NCI-H187 (cell line): ENCODE measurements around the gene ANKMY2.
A peak's percentile ranks its signal among the peaks of the same experiment; 100 is the strongest.
"Not testable (repeated sequence)": the region's sequence is repeated elsewhere in the genome, so short reads cannot be mapped to it uniquely, and the experiment has no call there.

ENCODE experiments used
- DNase-seq, 2 experiments: peaks; one replicate each; lab custom pipeline; 2025; lab: John Stamatoyannopoulos, UW

The ANKMY2 gene

DNA sequence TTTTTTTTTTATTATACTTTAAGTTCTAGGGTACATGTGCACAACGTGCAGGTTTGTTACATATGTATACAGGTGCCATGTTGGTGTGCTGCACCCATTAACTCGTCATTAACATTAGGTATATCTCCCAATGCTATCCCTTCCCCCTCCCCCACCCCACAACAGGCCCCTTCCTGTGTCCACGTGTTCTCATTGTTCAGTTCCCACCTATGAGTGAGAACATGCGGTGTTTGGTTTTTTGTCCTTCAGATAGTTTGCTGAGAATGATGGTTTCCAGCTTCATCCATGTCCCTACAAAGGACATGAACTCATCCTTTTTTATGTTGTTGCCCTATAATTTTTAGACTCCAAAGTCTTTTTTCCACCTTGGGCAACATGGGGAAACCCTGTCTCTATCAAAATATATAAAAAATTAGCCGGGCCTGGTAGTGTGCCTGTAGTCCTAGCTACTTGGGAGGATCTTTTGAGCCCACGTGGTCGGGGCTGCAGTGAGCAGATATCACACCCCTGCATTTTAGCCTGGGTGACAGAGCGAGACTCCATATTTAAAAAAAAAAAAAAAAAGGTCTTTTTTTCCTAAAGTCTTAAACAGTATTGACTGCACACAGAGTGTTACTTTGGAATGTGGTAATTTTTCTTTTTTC lies 14.4 kb upstream of the ANKMY2 start:
- not testable (repeated sequence) for DNase-seq

DNA sequence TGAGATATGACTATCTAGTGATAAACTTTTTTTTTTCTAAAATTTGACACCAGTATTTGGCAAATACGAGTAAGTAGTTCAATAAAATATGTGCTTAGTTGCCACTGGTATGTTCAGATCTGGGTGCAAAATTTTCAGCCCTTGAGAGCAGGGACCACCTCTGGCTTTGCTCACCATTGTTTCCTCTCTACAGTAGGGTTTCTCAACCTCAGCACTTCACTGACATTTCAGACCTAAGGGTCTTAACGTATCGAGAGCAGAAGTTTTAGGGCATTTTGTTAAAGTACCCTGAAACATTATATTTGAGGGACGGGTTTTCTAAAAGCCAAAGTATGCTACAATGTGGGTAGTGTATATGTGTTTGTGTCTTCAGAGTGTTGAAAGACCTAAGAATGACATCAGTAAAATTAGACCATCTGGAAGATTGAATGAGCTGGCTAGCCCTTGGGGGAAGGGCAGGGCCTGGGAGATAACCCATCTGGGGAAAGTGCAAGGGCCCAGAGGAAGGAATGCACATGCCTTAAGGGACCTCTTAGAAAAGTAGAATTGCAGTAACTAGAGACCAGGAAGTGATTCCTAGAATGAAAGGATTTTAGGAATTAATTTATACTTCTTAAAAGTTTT lies 12.2 kb upstream of the ANKMY2 start:
- no peak for DNase-seq

DNA sequence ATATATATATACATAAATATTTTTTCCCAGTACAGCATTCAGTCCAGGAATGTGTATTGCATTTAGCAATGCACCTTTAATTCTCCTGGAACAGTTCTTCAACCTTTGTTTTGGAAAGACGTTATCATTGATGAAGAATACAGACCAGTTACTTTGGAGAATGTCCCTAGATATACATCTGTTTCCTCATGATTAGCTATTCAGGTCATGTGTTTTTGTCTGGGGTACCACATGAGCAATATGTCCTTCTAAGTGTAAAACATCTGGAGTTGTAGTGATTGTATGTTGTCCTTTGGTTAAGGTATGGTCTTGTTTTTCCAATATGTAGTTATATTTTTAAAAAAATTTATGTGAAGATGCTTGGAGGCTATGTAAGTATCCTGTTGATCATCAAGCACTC lies 10.6 kb upstream of the ANKMY2 start:
- DNase-seq = no peak

DNA sequence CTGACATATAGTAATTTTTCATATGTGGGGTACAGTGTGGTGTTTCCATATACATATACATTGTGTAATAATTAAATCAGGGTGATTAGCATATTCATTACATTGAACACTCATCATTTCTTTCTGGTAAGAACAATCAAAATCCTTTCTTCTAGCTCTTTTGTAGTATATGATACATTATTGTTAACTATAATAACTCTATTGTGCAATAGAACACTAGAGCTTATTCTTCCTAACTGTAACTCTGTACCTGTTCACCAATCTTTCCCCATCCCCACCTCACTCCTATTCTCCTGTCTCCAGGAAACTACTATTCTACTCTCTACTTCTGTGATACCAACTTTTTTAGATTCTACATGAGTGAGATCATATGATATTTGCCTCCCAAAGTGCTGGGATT lies 9.8 kb upstream of the ANKMY2 start:
- no peak for DNase-seq

DNA sequence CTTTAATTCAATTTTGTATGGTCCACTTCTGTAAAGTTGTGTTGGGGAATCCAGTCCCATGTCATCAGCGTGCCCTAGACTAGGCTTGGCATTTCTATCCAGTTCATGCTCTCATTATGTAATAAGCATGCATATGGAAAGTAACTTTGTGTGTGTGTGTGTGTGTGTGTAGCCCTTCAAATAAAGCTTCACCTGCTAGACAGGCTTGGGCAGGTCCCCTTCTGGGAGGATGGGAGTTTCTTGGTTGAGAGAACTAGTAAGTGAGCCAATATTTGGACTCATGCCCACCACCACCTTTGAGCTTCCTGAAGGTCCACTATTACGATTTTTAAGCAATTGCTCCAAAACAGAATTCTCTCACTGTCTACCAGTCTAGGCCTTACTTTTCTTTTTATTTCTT lies 7.3 kb upstream of the ANKMY2 start:
- peak; percentile 11 to 33 for DNase-seq

DNA sequence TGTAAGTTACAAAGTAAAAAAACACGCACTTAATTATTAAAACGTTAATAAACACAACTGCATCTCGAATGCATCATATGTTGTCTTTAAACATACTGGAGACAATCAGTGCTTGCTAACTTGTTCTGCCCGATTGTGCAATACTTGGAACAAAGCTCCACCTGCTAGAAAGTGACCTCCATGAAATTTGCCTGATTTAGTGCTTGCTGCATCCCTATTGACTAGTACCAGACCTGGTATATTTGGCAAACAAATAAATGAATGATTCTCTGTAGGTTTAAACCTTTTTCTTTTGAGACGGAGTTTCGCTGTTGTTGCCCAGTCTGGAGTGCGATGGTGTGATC lies 6.7 kb upstream of the ANKMY2 start:
- no peak for DNase-seq

DNA sequence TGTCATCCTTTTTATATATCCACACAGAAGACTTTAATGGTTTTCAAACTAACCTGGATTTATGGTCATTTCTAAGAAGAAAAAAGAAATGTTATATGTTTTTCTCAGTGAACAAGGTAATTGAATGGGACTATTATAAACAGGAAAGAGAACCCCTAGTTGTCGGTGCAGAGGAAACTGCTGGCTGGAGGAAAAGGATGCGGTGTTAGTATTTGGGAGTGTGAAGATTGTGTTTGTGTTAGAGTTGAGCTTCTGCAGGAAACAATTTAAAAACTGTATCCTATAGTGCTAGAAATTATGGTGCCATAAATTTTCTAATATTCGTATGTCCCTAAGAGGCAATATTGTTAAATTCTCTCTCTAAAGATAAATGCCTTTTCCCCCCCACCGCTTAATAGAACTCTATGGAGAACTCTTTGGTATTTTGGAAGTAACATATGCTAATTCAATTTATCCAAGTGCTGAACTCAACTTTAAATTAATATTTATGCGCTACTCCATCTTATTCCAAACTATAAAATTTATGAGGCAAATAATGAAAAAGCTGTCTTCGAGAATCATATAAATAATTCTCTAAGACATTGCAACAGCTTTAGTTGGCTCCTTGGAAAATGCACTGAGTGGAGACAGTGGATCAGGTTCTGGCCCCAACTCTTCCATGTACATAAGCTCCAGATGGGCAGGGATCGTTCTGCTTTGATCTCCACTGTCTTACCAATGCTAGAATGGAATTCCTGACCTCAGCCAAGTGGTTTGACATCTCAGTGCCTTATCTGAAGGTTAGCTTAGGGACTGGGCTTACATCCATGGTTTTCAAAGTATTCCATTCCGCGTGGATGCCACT lies 6.1 kb upstream of the ANKMY2 start:
- no peak for DNase-seq

DNA sequence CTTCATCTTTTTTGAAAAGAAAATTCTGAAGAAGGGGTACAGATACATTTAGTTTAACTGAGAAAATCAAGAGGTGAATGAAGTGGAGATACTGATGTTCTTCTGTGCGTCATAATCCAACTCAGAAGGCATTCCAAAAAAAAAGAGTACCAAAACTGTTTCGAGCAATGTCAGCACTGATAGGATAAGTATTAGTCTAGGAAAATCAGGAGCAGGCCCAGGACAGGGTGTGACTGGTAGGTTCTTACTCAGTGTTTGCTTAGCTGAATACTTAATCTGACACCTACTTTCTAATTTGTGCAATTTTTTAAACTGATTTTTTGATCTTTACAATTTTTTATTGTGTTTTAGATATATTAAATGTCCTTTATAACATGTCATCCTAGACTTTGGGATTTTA lies 4.7 kb upstream of the ANKMY2 start:
- no peak for DNase-seq

DNA sequence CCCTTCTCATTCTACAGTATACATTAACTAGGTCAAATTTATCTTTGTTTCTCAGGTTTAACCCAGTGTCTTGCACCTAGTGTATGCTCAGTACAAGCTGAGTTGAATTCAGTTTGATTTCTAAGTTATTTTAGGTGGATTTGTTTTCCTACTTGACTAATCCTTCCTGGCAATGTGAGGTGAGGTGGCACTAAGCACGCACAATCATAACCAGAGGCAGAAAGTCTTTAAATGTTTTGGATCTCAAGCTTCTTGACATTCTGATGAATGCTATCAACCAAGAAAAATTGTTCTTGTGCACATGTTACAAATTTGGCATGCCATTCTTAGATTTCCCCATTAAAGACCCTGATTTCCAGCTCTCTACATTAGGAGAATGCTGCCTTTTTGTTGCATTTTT lies 3.6 kb upstream of the ANKMY2 start:
- no peak for DNase-seq

DNA sequence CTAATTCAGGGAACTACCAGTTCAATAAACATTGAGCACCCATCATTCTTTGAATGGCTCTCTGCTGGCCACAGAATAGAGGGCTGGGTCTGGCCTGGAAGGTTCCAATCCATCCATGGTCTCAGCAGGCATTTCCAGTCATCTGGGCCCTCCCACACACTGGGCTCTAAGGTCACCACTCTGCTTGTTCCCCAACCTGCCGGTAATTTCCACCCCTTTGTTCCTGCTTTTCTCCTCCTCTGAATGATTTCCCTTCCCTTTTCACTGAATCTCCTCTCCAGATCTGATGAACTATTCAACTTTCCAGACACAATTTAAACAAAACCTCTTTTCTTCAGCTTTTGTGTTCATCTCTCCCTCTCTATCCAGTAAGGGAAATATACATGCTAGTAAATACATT lies 3.0 kb upstream of the ANKMY2 start:
- no peak for DNase-seq

DNA sequence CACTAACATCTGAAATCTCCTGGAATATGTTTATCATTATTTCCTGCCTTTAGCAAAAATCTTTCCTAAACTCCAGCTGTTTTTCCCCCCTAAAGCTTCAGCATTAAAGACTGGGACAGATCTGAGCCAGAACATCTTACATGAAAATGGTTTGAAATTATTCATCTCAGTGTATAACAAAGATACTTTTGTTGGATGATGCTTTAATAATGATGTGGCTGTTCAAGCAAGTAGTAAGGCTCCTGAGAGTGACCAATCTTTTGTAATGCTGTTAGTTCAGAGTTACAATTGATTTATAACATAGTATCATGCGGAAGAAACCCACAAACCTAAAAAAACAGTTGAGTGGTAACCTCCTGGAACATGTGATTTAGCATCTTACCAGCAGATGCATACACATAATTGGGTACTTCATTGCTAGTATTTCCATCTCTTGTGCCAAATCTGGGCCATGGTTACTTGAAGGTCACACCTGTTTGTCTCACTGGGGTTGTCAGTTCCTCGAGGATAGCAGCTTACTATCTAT lies 1.9 kb upstream of the ANKMY2 start:
- no peak for DNase-seq

DNA sequence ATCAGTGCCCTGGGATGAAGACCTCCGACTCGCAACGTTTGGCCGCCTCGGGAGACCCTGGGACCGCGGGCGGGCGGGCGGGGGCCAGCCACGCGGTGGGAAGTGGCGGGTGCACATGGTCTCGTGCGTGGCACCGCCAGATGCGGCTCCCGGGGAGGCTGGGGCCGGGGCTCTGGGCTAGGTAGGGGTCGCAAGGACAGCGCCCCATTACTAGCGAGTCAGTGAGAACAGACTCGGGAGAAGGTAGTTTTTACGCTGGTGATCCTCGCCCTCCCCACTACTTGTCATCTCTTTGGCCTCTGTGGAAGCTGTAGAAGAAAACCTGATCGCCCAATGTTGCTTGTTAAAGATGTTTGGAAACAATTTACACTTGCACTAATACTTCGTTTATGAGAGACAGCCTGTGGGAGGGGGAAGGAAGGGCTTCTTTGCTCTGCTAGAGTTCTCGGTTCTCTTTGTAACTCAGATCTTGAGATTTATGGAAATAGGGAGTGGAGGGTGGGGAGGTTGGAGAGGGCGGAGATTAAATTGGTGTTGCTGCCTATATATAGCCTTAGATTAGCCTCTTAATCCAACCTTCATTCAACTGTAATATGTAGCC lies 1.0 kb upstream of the ANKMY2 start:
- peak in 1 of 2 experiments; percentile 19 for DNase-seq

DNA sequence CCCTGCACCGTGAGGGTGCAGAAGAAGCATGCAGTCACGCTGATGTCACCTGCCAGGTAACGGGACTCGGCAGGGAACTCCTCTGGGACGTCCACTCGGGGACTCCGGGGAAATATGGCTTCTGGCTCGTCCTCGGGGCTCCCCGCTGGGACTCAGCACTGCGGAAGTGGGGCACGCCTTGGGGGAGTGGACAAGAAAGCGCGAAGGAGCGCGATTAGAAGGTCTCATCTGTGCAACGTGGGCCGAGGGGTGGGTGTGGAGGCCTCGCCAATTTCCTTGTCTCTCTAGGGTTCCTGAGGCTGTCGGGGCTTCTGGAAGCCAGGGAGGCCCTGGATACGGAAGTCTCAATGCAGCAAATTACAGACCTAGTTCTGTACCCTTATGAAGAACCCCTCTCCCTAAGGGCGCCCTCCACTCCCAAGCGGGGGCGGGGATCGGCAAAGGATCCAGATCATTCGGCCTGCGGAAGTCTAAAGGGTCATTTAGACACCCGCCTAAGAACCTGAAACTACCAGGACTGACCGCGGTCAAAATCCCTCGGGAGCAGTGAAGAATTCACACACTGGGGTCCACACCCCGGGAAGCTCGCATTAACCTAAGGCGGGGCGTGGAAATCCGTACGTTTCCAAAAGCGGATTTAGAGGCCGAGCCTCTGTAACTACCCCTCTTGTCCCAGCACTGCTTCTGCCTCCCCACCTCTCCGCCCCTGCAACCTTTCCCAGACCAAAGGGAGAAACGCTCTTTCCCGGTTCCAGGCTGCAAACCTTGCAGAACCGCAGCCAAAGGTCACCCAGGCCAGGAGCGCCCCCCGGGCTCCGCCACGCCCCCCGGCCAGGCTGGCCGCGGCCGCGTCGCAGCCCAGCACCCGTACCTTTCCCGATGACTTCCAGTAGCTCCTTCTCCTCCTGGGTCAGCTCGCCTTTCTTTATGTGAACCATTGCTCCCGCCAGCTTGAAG lies 640 bp downstream of the ANKMY2 start:
- DNase-seq = peak in 1 of 2 experiments; percentile 51

DNA sequence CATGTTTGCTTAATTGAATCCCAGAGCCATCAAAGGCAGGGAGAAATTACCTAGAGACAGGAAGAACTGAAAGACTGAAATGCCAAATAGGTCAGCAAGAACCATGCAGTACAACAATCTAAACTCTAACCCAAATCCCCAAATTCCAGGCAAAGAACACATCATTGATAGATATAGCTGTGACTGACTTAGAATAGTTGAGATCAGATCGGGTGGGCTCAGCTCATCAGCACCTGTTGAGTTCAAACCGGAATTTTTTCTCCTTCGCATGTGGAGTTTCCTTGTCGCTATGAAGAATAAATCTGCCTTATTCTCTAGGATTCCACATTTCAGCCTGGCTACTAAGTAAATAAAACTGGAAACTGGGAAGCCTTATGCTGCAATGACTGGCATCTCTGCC lies 1.4 kb downstream of the ANKMY2 start:
- DNase-seq = no peak

DNA sequence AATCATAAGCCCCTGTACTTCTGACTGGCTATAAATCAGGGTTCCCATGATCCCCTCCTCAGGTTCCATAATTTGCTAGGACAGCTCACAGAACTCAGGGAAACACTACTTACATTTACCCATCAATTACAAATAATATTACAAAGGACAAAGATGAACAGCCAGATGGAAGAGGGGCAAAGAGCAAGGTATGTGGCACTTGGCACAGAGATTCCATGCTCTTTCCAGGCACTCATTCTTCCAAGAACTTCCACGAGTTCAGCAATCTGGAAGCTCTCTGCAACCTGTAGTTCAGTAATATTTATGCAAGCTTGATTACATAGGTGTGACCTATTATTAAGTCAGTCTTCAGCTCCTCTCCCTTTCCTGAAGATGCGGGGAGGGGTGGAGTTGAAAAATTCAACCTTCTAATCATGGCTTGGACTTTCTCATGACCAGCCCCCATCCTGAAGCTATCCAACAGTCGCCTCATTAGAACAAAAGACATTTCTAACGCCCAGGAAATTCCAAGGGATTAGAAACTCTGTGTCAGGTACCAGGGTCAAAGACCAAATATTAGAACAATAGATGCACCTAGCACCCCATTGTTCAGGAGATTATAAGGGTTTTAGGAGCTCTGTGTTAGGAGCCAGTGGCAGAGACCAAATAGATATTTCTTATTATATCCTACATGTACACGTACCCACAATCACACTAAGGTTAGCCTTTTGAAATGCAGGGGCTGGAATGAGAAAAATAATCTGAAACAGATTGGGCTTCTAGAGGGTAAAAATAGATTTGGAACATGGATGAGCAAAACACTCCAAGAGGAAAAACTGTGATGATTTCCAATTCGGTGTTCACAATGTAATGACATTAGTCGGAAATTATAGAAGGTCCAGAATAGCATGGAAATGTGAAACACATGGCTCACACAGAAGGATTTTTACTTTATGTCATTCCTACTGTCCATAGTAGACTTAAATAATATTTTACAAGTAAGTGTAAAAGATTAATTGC lies 7.0 kb downstream of the ANKMY2 start:
- no peak for DNase-seq

DNA sequence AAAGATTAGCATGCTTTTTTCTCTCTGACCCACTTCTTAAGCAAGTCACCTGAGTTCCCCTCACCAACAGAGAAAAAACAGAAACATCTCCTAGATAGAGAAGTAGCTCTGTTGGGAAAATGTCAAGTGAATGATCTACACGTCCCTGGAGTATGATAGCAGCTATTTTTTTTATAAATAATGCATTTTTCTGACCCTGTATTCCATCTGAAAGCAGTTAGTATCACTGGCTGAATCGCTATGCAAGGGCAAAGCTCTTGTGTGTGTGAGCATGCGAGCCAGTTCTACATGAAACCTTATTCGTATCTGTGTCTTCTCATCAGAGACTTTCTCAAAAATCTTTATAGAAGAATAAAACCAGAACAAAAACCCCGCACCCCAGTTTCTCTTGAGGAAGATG lies 8.2 kb downstream of the ANKMY2 start:
- no peak for DNase-seq

DNA sequence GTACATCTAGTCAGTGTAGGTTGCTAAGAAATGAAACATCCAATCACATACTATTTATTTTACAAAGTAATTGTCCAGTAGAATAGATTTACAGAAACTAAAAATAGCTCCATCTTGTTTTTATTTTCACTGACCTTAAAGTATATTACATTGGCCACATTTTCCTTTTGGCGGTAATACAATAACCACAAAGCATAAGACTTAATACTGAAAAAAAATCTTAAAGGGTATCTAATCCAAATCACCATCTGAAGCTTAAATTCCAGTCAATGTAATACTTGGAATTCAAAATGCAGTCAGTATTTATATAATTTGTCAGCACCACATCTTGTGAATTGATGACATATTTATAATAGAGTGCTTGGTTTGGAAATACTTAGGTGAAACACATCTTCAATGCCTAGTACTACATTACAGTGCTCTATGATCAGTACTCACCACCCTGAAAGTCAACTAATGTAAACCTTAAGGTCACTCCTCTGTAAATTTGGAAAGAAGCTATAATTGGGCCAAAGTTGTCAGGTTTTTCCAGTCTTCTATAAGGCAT lies 8.9 kb downstream of the ANKMY2 start:
- no peak for DNase-seq

DNA sequence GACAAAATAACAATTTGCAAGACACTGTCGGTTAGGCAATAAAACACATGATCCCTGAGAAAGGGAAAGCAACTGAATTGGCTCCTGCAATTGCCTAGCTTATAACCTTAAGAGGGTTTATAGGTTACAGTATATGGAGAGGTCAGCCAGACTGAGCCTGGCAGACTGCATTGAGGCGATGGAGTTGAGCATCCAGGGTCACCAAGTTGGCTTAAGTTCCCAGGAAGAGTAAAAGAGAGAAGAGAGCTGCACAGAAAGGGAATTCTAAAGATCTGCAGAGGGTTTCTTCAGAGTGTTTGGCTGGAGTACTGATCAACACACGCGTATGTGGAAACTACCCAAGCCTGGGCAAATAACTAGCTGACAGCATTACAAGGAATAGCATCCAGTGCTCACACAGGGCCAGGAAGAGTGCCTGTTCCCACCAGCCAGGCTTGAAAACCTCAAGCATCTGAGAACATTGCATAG lies 11.2 kb downstream of the ANKMY2 start:
- no peak for DNase-seq

DNA sequence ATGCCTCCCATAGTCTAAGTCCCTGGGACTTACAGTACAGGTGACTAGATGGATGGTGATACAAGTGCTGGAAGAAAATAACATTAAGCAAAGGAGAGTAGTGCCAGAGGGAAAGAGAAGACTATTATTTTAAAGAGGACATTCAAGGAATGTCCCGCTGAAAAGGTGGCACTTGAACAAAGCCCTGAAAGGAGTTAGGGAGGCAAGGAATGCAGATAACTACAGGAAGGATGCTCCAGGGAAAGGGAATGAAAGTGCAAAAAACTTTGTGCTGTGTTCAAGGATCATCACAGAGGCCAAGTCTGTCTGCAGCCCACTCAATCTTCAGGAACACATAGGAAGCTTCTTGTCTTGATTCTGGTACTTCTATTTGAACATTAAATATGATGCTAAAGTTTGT lies 14.9 kb downstream of the ANKMY2 start:
- no peak for DNase-seq

DNA sequence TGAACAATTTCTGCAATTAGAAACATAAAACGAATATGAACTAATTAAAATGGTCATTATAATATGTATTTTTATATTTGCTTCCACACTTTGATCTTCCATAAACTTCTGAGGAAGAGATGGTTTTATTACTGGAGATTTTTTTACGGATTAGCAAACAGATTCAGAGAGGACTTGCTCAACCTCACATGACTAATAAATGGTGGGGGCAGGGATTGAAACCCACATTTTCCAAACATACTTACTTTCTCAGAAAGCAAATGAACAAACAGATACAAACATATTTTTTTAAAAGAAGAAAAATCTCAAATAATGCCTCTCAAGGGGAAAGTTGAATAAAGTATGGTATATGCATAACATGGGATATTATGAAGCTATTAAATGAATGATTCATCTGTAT lies 18.3 kb downstream of the ANKMY2 start:
- DNase-seq = no peak
